Ascending aorta (tissue), 2 donors: ENCODE data around the gene PKM. TPM values are rescaled to one million over a fixed set of nuclear protein-coding genes. Genes with fewer than 3 reads are reported as not detected.

Source experiments
- DNase-seq, 2 donors: peaks; one replicate each; pipeline ENCODE4 v3.0.0-alpha.2; 2019; ENCODE audit warnings: low spot score in 2 of 2
- H3K27ac ChIP-seq, 2 donors: fragments of 200-600 bp; sonication (generic); one replicate each; pipeline ENCODE4 v1.5.1; 2016 to 2017; ENCODE audit warnings: mild to moderate bottlenecking in 1 of 2
- H3K27me3 ChIP-seq: fragments of 200-600 bp; sonication (generic); one replicate; pipeline ENCODE4 v1.5.1; 2017
- H3K36me3 ChIP-seq, 2 donors: fragments of 200-600 bp; sonication (generic); one replicate each; pipeline ENCODE4 v1.5.1; 2016
- H3K4me1 ChIP-seq, 2 donors: fragments of 200-600 bp; sonication (generic); one replicate each; pipeline ENCODE4 v1.5.1; 2016 to 2017; ENCODE audit warnings: mild to moderate bottlenecking in 1 of 2
- H3K4me3 ChIP-seq, 2 donors: fragments of 200-600 bp; sonication (generic); one replicate each; pipeline ENCODE4 v1.5.1; 2016 to 2017; ENCODE audit warnings: mild to moderate bottlenecking in 1 of 2
- H3K9me3 ChIP-seq, 2 donors: fragments of 200-600 bp; sonication (generic); one replicate each; pipeline ENCODE4 v1.5.1; 2016
- intact Hi-C: fragments of 100-400 bp; cut with DNase I; formaldehyde crosslinking; loops from one replicate; pipeline ENCODE4 v1.15.1; 2023
- total RNA-seq: library from RNA; depleted of rRNA; stranded (reverse); fragments of >200 nt; gene quantifications from one replicate; pipeline ENCODE4 v1.1.0, GENCODE V29; 2016
- TF ChIP-seq, protein P1 (sequence below), 3 experiments: fragments of 200-600 bp in 2 of 3; fragments of 450-650 bp in 1 of 3; sonication (generic) in 2 of 3; IDR thresholded peaks; one replicate each; pipeline ENCODE4 v1.5.1; 2016 to 2019; ENCODE audit warnings: antibody characterized with exemption in 3 of 3, mild to moderate bottlenecking in 1 of 3, moderate library complexity in 1 of 3

Gene PKM
- total RNA-seq, 1 donor from 2014 or later, result 313 TPM

DNA sequence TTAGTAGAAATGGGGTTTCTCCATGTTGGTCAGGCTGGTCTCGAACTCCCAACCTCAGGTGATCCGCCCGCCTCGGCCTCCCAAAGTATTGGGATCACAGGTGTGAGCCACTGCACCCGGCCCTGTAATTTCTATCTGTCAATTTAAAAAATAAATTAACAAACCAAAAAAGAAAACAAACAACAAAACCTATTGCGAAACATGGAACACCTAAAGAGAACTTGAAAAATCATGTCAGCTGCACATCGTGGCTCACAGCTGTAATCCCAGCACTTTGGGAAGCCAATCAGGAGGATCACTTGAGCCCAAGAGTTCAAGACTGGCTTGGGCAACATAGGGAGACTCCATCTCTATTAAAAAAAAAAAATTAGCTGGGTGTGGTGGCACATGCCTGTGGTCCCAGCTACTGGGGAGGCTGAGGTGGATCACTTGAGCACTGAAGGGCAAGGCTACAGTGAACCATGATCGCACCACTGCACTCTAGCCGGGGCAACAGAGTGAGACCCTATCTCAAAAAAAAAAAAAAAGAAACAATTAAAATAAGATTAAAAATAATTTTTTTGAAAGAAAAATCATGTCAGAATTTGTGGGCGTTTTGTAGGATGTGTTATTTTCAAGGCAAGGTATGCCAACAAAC is 21.8 kb upstream of the PKM start:
- Histone ChIP-seq H3K27ac (no peak overlapping the region), H3K4me3 (no peak overlapping the region), H3K36me3 (peaks cover 90 to 96% of the 10 kb centered on the region in 2 donors), H3K27me3 (no peaks in the 10 kb centered on the region), H3K4me1 (no peaks in the 10 kb centered on the region), H3K9me3 (no peaks in the 10 kb centered on the region)
- no peak for DNase-seq
- intact Hi-C loops, result no loop called here
- TF ChIP-seq, protein P1, sequence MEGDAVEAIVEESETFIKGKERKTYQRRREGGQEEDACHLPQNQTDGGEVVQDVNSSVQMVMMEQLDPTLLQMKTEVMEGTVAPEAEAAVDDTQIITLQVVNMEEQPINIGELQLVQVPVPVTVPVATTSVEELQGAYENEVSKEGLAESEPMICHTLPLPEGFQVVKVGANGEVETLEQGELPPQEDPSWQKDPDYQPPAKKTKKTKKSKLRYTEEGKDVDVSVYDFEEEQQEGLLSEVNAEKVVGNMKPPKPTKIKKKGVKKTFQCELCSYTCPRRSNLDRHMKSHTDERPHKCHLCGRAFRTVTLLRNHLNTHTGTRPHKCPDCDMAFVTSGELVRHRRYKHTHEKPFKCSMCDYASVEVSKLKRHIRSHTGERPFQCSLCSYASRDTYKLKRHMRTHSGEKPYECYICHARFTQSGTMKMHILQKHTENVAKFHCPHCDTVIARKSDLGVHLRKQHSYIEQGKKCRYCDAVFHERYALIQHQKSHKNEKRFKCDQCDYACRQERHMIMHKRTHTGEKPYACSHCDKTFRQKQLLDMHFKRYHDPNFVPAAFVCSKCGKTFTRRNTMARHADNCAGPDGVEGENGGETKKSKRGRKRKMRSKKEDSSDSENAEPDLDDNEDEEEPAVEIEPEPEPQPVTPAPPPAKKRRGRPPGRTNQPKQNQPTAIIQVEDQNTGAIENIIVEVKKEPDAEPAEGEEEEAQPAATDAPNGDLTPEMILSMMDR (IDR thresholded peaks at IDR 0.05), result no peak

GRCh38 chr15:72249142-72249810 is 18.3 kb upstream of the PKM start:
- TF ChIP-seq, protein P1 (IDR thresholded peaks at IDR 0.05), result no peak
- no peaks in the 10 kb centered on the region for H3K9me3 ChIP-seq
- H3K27me3 ChIP-seq, result no peaks in the 10 kb centered on the region
- no peaks in the 10 kb centered on the region for H3K4me1 ChIP-seq
- no peak overlapping the region for H3K27ac ChIP-seq
- no peak overlapping the region for H3K4me3 ChIP-seq
- H3K36me3 ChIP-seq, result peaks cover 72 to 79% of the 10 kb centered on the region in 2 donors
- intact Hi-C loops, result no loop called here
- no peak for DNase-seq

DNA sequence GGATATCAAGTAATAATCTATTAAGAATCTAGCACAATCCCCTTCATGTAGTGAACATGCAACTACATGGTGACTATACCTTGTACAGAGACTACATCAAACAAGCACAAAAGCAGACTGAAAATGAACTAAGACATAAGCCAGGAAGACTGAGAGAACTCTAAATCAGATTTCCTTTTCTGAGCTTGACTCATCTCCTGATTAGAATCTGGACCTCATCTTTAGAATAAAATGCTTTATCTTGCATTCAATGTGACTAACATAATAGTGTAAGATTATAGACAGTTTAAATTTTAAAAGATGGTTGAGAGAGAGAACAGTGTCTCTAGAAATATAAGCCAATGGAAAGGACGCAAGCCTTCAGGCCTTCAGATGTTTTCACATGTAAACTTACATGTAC is 17.5 kb upstream of the PKM start:
- intact Hi-C loops, result no loop called here
- H3K36me3 ChIP-seq, result peaks cover 71 to 79% of the 10 kb centered on the region in 2 donors
- H3K27me3 ChIP-seq, result no peaks in the 10 kb centered on the region
- no peak overlapping the region for H3K4me3 ChIP-seq
- TF ChIP-seq, protein P1 (IDR thresholded peaks at IDR 0.05), result no peak
- no peak overlapping the region for H3K27ac ChIP-seq
- no peak for DNase-seq
- no peaks in the 10 kb centered on the region for H3K9me3 ChIP-seq
- no peaks in the 10 kb centered on the region for H3K4me1 ChIP-seq

DNA sequence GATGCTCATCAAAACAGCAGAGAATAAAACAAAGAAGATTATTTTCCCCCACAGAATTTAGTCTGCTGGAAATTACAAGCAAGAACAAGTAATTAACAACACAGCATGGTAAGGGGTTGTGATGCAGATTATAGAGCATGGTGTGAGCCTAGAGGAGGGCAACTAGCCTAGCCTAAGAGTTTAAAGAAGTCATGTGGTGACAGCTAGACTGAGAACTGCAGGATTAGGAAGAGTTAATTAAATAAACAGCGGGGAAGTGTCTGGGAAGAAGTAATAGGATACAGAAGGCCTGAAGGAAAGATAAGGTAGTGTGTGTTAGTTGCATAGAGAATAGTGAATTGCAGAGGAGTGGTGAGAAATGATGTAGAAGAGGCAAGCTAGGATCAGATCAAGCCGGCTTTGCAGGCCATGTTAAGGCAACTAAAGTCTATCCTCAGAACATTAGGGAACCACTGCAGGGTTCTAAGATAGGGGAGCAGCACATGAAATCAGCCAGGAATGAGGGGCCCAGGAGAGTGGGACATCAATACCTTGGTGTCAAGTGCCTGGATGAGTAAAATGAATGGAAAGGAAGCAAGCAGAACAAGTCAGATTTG is 11.9 kb upstream of the PKM start:
- H3K4me1 ChIP-seq, result peaks cover 0 to under 1% of the 10 kb centered on the region in 2 donors
- TF ChIP-seq, protein P1 (IDR thresholded peaks at IDR 0.05), result no peak
- no peak for DNase-seq
- intact Hi-C loops, result no loop called here
- H3K27ac ChIP-seq, result no peak overlapping the region
- peaks cover 50 to 54% of the 10 kb centered on the region in 2 donors for H3K36me3 ChIP-seq
- H3K9me3 ChIP-seq, result no peaks in the 10 kb centered on the region
- H3K4me3 ChIP-seq, result no peak overlapping the region
- H3K27me3 ChIP-seq, result no peaks in the 10 kb centered on the region

DNA sequence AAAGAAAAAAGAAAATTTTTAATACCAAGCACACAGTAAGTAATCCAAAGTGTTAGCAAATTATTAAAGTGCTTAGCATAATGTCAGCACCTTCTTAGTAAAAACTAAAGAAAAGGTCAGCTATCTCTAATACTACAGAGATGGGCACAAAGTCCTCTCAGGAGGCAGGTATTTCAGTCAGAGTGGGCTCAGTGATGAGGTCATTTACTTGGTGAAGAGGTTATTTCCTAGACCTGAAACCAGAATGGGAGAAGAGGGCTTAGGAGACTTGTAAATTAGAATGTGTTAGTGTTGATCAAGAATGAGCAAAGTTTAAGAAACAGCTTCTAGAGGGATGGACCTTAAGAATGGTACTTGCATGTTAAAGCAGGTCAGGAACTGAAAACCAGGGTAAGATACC is 8.7 kb upstream of the PKM start:
- Histone ChIP-seq H3K4me1 (peaks cover 6 to 8% of the 10 kb centered on the region in 2 donors), H3K36me3 (peaks cover 36 to 41% of the 10 kb centered on the region in 2 donors), H3K27me3 (no peaks in the 10 kb centered on the region), H3K9me3 (no peaks in the 10 kb centered on the region), H3K27ac (no peak overlapping the region), H3K4me3 (no peak overlapping the region)
- no peak for DNase-seq
- intact Hi-C loops, result loop anchor here (10.0 kb wide), 1 partner anchor 1865 kb away; no protein-coding TSS in a partner anchor
- TF ChIP-seq, protein P1 (IDR thresholded peaks at IDR 0.05), result no peak
